OCI-M2 (cell line): Measurements from ENCODE around the gene MOB3C.
"Not testable (repeated sequence)": the region's sequence is repeated elsewhere in the genome, so short reads cannot be mapped to it uniquely, and the experiment has no call there.

ENCODE experiments used
- DNase-seq: peaks from one replicate; lab custom pipeline; 2025; ENCODE audit not compliant: unreplicated experiment; lab: John Stamatoyannopoulos, UW

MOB3C gene

DNA sequence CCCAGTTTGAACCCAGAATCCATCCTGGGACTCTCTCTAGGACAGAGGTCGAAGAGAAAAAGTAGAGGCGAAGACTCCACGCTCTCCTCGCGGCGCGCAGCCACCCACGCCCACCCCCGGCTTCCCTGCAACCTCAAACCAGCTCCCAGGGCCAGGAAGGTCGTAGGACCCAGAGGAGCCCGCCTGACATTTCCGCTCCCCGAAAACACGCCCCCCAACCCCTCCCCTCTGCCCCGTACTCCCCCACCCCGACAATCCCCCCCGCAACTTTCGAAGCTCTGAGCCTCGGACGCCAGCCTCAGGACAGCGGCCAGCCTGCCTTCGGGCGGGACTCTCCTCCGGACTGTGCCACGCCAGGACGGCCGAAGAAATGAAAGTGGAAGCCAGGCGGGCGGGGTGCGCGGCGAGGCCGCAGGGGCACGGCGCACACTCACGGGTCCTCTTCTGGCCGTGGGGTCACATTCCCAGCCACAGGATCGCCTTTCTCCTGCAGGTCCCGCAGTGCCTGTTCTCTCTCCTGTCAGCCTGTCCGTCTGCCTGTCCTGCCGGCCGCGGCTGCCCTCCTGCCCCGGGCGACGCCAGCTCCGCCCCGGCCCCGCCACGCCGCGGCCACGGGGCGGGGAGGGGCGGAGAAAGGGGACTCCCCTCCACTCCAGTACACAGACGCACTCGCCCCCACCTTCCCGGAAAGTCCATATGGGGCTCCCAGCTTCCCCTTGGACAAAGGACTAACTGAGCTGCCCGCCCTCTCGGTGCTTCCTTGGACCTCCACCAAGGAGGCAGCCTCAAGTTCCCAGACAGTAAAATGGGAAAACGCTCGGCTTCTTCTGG, at the start of gene MOB3C:
MOB3C (minus strand) TSS at position 535 of the 831 bp plus-strand sequence. CDS start 3,490 bp downstream, outside the sequence.
- no peak for DNase-seq

DNA sequence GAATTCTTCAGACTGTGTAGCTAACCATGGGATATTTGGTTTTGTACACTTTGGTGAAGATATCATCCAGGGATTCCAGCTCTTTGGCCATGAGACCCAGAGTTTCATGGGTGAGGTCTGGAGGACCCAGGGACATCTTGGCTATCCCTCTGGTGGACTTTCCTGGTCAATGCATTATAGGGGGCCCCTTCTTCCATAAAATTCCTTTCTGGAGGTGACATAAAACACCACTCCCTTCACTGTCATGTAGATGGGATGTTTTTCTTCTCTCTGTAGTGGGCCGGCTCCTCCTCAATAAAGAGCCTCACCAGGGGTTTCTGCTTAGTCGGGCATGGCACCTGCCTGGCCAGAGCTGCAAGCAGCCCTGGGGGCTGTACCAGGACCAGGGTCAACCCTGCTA, 49.4 kb upstream of the MOB3C start:
- DNase-seq, result no peak

DNA sequence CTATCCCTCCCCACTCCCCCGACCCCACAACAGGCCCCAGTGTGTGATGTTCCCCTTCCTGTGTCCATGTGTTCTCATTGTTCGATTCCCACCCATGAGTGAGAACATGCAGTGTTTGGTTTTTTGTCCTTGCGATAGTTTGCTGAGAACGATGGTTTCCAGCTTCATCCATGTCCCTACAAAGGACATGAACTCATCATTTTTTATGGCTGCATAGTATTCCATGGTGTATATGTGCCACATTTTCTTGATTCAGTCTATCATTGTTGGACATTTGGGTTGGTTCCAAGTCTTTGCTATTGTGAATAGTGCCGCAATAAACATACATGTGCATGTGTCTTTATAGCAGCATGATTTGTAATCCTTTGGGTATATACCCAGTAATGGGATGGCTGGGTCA, 46.3 kb upstream of the MOB3C start:
- not testable (repeated sequence) for DNase-seq

DNA sequence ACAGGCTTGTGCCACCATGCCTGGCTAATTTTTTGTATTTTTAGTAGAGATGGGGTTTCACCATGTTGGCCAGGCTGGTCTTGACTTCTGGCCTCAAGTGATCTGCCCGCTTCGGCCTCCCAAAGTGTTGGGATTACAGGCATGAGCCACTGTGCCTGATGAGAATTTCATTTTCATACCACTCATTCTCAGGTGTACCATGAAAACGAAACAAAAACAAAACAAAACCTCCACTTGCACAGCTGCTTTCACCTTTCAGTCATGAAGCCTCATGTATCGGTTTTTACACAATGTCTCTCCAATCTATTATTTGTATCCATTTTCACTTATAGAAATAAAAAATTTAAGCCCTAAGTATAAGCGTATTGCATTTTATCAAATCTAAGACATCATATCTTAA, 43.5 kb upstream of the MOB3C start:
- DNase-seq, result not testable (repeated sequence)

DNA sequence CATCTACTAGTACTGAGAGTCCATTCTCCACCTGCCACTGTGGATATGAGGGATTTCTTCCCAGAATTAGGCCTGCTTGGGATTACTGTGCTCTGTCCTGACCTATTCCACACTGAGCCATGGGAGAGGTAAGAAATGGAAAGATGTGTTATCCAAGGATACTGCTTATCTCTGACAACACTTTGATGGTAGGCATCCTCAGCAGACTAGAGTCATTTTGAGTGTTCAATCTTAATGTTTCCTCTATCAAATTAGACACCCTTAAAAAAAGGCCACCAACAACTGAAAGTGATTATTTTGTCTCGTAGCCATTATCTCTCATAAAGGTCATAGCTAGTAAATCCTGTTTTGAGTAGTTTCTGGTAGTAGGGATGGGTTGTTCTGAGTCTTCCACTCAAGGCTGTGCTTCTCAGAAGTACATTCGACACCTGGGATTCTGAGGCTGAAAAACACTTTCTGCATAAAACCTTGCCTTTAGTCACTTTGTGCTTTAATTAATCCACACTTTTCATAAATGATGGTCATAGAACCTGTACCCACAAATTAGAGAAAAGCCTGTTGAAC, 42.8 kb upstream of the MOB3C start:
- DNase-seq, result no peak

DNA sequence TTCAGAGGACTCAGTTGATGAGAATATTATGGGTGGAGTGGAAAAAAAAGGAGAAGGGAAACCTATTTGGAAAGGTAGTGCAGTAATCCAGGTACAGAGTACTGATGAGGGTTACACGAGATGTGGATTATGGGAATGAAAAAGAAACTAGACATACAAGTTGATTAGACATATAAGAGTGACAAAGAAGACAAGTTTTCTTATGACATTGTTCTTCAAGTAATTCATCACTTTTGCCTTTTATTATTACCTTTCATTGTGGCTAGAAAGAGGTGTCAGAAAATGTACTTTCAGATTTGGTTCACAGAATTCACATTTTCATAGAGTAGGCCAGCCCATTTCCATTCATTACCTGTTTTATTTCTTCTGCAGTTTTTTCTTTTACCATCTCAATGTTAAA, 41.2 kb upstream of the MOB3C start:
- no peak for DNase-seq

DNA sequence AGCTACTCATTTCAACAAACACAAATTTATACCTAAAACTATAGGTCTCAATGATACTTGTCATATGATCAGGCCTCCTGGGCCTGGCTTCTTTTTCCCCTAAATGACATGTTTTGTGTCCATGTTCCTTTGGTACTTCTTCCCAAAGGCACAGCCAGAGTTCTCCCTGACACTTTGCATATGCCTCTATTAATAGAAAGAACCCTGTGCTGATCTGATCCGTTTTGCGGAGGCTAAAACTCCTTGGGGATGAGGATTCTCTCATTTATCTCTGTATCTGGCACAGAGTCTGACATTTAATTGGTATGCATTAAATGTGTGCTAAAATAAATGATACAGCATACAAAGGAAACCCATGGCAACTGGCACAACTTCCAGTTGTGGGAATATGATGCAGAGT, 40.0 kb upstream of the MOB3C start:
- DNase-seq, result no peak

DNA sequence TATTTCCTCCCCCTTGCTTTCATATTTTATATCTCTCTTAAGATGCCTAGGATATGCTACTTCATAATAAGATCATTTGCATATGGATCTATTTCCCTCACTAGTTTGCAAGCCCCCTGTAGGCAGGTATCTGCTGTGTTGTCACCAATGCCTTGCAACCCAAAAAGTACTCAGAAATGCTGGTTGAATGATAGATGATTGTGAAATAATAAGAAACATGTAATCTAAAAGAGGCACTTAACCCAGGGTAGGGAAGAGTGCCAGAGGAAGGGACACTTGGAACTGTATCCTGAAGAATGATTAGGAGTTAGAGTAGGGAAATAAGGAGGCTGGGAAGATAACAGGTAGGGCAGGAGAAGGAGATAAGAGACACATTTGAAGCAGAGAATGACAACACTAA, 39.2 kb upstream of the MOB3C start:
- no peak for DNase-seq

DNA sequence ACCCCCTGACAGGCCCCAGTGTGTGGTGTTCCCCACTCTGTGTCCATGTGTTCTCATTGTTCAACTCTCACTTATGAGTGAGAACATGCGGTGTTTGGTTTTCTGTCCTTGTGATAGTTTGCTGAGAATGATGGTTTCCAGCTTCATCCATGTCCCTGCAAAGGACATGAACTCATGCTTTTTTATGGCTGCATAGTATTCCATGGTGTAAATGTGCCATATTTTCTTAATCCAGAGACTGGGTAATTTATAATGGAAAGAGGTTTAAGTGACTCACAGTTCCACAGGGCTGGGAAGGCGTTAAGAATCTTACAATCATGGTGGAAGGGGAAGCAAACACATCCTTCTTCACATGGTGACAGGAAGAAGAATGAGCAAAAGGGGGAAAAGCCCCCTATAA, 38.1 kb upstream of the MOB3C start:
- DNase-seq, result not testable (repeated sequence)

DNA sequence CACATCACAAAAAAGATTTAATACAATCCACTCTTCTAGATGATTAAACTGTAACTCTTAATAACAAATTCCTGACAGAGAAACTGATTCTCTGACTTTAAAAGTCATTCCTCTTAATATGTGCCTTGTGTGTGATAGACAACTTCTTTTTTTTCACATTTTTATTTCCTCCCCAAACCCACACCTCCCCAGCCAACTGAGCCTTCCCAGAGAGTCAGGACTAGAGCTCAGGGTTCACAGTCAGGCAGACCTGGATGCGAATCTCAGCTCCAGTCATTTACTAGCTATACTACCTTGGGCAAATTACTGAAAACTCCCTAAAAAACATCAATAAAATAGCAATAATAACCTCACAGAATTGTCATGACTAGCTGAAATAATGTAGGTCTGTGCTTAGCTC, 37.4 kb upstream of the MOB3C start:
- no peak for DNase-seq

DNA sequence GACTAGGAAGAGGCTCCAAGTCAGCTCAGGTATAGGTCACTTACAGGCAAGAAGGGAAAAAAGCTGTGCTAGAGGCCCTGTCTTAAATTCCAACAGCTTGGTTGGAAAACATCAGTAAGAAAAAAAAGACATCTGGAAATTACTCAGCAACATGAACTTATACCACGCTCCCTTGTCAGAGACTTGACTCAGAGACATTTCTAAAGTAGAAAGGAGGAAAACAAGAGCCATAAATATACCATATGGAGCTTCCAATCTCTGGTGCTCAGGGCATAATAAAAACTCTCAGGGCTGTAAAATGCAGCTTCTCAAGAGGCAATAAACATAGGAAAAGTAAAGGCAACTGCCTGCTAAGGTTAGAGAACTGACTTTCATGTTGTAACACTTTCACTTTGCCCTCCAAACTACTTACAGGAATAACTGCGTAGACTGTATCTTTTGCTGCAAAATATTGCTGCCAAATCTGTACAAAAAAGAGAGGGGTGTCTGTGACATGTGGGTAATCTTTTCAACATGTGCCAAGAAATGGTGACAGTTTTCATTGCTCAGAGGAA, 36.9 kb upstream of the MOB3C start:
- DNase-seq, result no peak

DNA sequence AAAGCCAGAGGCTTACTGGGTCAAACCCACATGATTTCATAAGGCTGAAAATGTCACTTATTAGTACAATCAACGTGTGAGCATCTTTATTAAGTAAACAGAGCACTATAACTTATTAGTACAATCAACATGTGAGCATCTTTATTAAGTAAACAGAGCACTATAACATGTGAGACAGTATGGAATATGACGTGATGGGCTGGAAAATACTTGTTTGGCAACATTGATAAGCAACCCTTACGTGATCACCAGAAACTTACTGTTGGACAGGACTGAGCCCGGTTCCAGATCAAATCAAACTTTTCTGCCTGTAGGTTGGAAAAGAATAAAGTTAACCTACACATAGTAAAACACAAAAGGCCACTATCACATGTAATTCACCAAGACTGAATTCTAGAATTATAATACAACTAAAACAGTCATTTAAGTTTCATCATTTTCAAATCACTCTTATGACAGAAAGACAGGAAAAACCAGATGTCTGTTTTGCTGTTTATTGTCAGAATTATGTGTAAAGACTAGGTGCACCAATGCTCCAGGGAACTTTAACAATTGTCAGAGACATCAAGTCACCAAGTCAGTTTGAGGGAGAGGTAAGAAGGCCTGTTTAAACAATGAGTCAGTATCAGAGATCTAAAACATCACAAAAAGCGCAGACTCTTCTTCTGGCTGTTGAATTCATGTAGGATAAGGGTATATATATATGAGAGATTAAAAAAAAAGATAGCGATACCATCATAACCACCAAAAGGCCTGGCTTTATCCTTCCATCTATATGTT, 35.9 kb upstream of the MOB3C start:
- DNase-seq, result no peak

DNA sequence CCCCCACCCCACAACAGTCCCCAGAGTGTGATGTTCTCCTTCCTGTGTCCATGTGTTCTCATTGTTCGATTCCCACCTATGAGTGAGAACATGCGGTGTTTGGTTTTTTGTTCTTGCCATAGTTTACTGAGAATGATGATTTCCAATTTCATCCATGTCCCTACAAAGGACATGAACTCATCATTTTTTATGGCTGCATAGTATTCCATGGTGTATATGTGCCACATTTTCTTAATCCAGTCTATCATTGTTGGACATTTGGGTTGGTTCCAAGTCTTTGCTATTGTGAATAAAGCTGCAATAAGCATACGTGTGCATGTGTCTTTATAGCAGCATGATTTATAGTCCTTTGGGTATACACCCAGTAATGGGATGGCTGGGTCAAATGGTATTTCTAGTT, 34.5 kb upstream of the MOB3C start:
- not testable (repeated sequence) for DNase-seq

DNA sequence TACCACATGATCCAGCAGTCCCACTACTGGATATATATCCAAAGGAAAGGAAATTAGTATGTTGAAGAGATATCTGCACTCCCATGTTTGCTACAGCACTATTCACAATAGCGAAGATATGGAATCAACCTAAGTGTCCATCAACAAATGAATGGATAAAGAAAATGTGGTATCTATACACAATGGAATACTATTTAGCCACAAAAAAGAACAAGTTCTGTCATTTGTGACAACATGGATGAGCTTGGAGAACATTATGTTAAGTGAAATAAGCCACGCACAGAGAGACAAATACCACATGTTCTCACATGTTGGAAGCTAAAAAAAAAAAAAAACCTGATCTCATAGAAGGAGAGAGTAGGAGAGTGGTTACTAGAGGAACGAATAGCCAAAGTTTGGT, 33.9 kb upstream of the MOB3C start:
- DNase-seq, result no peak

DNA sequence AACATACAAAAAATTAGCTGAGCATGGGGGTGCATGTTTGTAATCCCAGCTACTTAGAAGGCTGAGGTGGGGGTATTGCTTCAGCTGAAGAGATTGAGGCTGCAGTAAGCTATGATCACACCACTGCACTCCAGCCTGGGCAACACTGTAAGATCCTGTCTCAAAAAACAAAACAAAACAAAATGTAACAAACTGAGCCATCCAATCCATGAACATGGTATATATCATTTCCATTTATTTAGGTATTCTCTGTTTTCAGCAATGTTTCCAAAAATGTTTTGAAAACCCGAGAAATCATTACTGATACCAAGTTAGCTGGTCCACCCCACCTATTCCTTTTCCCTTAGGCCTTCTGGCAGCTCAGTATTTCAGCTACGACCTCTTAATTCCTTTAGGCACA, 33.2 kb upstream of the MOB3C start:
- DNase-seq, result no peak

DNA sequence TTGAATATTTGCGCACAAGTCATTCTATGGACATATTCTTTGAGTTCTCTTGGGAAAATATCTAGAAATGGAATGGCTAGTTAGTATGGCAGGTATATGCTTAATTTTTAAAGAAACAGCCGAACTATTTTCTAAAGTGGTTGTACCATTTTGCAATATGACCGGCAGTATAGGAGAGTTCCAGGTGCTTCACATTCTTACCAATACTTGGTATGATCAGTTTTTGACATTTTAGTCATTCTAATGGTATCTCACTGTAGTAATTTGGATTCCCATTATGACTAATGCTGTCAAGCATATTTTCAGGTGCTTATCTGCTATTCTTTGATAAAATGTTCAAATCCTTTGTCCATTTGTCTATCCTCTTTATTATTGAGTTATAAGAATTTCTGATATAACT, 31.0 kb upstream of the MOB3C start:
- DNase-seq, result no peak

DNA sequence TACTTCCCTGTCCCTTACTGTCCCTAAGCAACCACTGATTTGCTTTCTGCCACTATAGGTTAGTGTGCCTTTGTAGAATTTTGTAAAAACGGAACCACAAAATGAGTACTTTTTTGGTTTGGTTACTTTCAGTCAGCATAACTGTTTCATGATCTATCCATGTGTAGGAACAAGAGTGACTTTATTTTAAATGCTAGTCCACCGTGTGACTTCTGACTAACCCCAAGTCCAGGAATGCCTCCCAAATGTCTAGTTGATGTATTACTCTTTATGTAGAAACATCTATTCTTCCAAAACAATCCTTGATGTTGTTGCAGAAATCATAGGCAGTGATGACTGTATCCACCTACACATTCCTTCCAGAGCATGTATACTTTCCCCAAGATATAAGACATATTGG, 30.2 kb upstream of the MOB3C start:
- no peak for DNase-seq

DNA sequence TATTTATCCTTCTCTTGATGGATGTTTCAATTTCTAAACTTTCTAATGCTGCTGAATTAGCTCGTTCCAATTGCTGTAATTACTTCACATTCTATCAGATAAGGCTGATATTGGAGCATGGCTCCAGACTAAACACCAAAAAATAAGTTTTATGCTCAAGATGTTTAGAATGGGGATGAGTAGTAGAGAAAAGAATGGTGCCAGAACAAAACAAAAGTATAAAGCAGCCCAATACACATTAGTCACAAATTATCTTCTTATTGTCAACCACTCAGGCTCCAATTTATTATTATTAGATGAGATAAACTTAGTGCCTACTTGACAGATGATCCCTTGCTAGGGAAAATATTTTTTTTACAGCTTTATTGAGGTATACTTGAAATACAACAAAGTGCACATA, 29.7 kb upstream of the MOB3C start:
- DNase-seq, result no peak

DNA sequence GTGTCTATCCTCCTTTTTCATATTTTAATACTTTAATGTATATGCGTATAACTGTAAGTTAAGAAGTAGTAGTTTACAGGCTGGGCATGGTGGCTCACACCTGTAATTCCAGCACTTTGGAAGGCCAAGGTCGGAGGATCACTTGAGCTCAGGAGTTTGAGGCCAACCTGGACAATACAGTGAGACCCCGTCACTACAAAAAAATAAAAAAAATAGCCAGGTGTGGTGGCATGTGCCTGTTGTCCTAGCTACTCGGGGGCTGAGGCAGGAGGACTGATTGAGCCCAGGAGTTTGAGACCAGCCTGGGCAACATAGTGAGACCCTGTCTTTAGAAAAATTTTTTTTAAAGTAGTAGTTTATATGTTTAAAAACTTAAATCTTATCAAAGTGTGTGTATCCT, 29.2 kb upstream of the MOB3C start:
- no peak for DNase-seq

DNA sequence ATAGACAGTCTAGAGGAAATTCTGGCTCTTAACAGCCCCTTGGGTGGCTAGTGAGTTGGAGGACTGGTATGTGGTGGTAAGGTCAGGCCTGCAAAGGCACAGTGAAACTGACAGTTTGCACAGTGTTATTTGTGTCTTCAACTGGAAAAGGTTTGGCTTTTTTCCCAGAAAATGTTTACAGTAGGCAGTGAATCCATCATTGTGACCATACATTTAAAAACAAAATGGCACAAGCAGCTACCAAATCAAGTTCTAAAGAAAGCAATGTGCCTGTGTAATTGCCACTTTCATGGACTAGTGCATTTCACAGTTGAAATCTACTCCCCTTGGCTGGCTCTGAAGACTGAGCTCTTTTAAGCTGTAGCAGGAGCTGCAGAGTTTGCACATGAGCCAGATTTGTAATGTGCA, 26.8 kb upstream of the MOB3C start:
- DNase-seq, result no peak

DNA sequence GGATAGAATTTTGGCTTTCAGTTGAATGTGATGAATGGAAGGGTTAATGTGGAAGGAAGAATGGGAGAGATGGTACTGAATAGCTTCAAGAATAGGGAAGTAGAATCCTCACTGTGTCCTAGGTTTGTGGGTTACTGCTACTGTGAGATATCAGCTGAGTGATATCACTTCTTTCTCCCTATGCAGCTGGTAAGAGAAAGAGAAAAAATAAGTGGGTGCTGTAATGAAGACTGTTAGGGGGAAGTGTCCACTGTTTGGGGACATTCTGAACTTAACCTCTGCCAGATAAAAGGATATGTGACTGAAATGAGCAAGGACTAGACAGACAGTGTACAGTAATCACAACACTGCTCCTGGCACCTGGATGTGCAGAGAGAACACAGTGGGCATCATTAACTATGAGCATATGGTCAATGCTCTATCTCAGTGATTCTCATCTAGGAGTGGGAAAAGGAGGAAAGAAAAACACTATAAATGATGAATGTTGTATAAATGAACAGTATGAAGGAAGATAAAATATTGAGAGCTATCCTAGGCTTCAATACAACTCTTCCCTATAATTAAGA, 25.6 kb upstream of the MOB3C start:
- no peak for DNase-seq
